A549 (cell line): ENCODE results near the gene FAM20A. TPM values are rescaled to one million over a fixed set of nuclear protein-coding genes. Genes with fewer than 3 reads are reported as not detected.
"Not testable (repeated sequence)": the region's sequence is repeated elsewhere in the genome, so short reads cannot be mapped to it uniquely, and the experiment has no call there.

Experiments used
- ATAC-seq, 2 experiments: fragments of 200-7000 bp in 1 of 2; fragments of >200 bp in 1 of 2; cut with Nextera tagmentation in 1 of 2; cut with Tn5 transposase in 1 of 2; 3 replicates each; pipeline versions ENCODE4 v1.8.0 to v1.9.1; 2018 to 2020; ENCODE audit warnings: mild to moderate bottlenecking in 1 of 2, moderate library complexity in 1 of 2
- CTCF ChIA-PET: fragments of 300-600 bp; sonication (Branson Sonifier 250); formaldehyde crosslinking; extraction: SDS; loops from one replicate; lab custom pipeline; 2021; ENCODE audit warnings: antibody characterized with exemption, inconsistent platforms; lab: Yijun Ruan, JAX
- POLR2A ChIA-PET: fragments of 350-600 bp; formaldehyde crosslinking; extraction: SDS; loops from one replicate; lab custom pipeline; 2021; ENCODE audit warnings: antibody characterized with exemption, inconsistent platforms; lab: Yijun Ruan, JAX
- DNase-seq, 2 experiments: peaks; one replicate each; pipeline versions ENCODE4 v3.0.0 to v3.0.0-alpha.2; 2011 to 2016; ENCODE audit warnings: low read depth in 1 of 2, low spot score in 1 of 2
- FAIRE-seq: peaks from 2 replicates; lab custom pipeline; 2011; peaks lifted over from hg19 to GRCh38; lab: Jason Lieb, UNC
- H3K27ac ChIP-seq, 2 experiments: fragments of >200 bp; sonication (Bioruptor Twin); formaldehyde crosslinking; 3 replicates each; pipeline ENCODE4 v1.5.1; 2016 to 2017
- H3K4me1 ChIP-seq: fragments of >200 bp; sonication (Bioruptor Twin); formaldehyde crosslinking; 3 replicates; pipeline ENCODE4 v1.6.1; 2016
- H3K4me2 ChIP-seq: fragments of >200 bp; sonication (Bioruptor Twin); formaldehyde crosslinking; 3 replicates; pipeline ENCODE4 v1.6.1; 2016
- H3K4me3 ChIP-seq: fragments of >200 bp; sonication (Bioruptor Twin); formaldehyde crosslinking; 3 replicates; pipeline ENCODE4 v1.5.1; 2016
- H3K9me3 ChIP-seq: fragments of >200 bp; sonication (Bioruptor Twin); formaldehyde crosslinking; 3 replicates; pipeline ENCODE4 v1.6.1; 2016
- CBX2 ChIP-seq: fragments of 200-600 bp; sonication (generic); IDR thresholded peaks from 2 replicates; pipeline ENCODE4 v1.6.1; 2016; ENCODE audit warnings: low read depth, mild to moderate bottlenecking, borderline replicate concordance
- CHD4 ChIP-seq: fragments of 200-600 bp; sonication (generic); IDR thresholded peaks from 2 replicates; pipeline ENCODE4 v1.6.1; 2016; ENCODE audit warnings: antibody characterized with exemption, mild to moderate bottlenecking, borderline replicate concordance
- EHMT2 ChIP-seq: fragments of 200-600 bp; sonication (generic); IDR thresholded peaks from 2 replicates; pipeline ENCODE4 v1.6.1; 2016; ENCODE audit warnings: antibody characterized with exemption, low read depth, mild to moderate bottlenecking, moderate library complexity
- HEYL ChIP-seq: fragments of 250-450 bp; sonication (Bioruptor Pico); IDR thresholded peaks from 2 replicates; pipeline ENCODE4 v1.8.0; 2021; ENCODE audit warnings: mild to moderate bottlenecking, moderate library complexity
- KDM1A ChIP-seq: fragments of 200-600 bp; sonication (generic); IDR thresholded peaks from 2 replicates; pipeline ENCODE4 v1.6.1; 2016; ENCODE audit warnings: low read depth, mild to moderate bottlenecking
- MAFK ChIP-seq: fragments of 450-650 bp; IDR thresholded peaks from 2 replicates; pipeline ENCODE4 v1.6.1; 2014; ENCODE audit not compliant: partially characterized antibody
- NFE2L2 ChIP-seq: fragments of 150-350 bp; conservative IDR thresholded peaks from 2 replicates; pipeline ENCODE4 v1.6.1; 2014; ENCODE audit warnings: low read length
- NPAS2 ChIP-seq: fragments of 250-450 bp; sonication (Bioruptor Pico); IDR thresholded peaks from 2 replicates; pipeline ENCODE4 v1.8.0; 2022; ENCODE audit warnings: mild to moderate bottlenecking, moderate library complexity, borderline replicate concordance
- POLR2A ChIP-seq: IDR thresholded peaks from 2 replicates; pipeline ENCODE4 v1.6.1; 2012; ENCODE audit warnings: mild to moderate bottlenecking, low read length
- RAD21 ChIP-seq, 2 experiments: fragments of >200 bp in 1 of 2; sonication (Bioruptor Twin) in 1 of 2; formaldehyde crosslinking in 1 of 2; IDR thresholded peaks in 1 of 2; conservative IDR thresholded peaks in 1 of 2; 2 replicates in 1 of 2; 3 replicates in 1 of 2; pipeline ENCODE4 v1.6.1; 2012 to 2018; ENCODE audit warnings: inconsistent platforms in 1 of 2
- TFCP2L1 ChIP-seq: fragments of 250-450 bp; sonication (Bioruptor Pico); IDR thresholded peaks from 2 replicates; pipeline ENCODE4 v1.5.0; 2021; ENCODE audit warnings: mild to moderate bottlenecking
- WGBS: methylation state at CpG from one replicate; pipeline ENCODE4 v1.1.6; 2017; ENCODE audit errors: missing lambda C conversion rate; 5-methylcytosine and 5-hydroxymethylcytosine counted together
- polyA plus RNA-seq, 4 experiments: library from polyadenylated mRNA; depleted of rRNA in 3 of 4; stranded (reverse); fragments of >200 nt; fragmentation: RNase III in 1 of 4; extraction: RNeasy Plus Mini Kit Qiagen cat#74134 plus additional on column Dnase treatment in 1 of 4; gene quantifications; 2 replicates in 3 of 4; 3 replicates in 1 of 4; pipeline ENCODE4 v1.2.3, GENCODE V29; 2011 to 2017
- TF ChIP-seq, protein P1 (sequence below): IDR thresholded peaks from 2 replicates; pipeline ENCODE4 v1.6.1; 2012
- TF ChIP-seq, protein P2 (sequence below): fragments of 250-450 bp; sonication (Bioruptor Pico); IDR thresholded peaks from 2 replicates; pipeline ENCODE4 v1.5.0; 2021; ENCODE audit warnings: mild to moderate bottlenecking, moderate library complexity, borderline replicate concordance
- TF ChIP-seq, protein P3 (sequence below): IDR thresholded peaks from 2 replicates; pipeline ENCODE4 v1.6.1; 2012
- TF ChIP-seq, protein P4 (sequence below): fragments of >200 bp; sonication (Bioruptor Twin); formaldehyde crosslinking; IDR thresholded peaks from 2 replicates; pipeline ENCODE4 v1.6.1; 2016
- TF ChIP-seq, protein P5 (sequence below): IDR thresholded peaks from 2 replicates; pipeline ENCODE4 v1.6.1; 2012; ENCODE audit warnings: low read depth, borderline replicate concordance

The FAM20A gene
- polyA plus RNA-seq, 2 of the 4 experiments (the other 2 are of a cell fraction): 0.05 to 0.09 TPM

DNA sequence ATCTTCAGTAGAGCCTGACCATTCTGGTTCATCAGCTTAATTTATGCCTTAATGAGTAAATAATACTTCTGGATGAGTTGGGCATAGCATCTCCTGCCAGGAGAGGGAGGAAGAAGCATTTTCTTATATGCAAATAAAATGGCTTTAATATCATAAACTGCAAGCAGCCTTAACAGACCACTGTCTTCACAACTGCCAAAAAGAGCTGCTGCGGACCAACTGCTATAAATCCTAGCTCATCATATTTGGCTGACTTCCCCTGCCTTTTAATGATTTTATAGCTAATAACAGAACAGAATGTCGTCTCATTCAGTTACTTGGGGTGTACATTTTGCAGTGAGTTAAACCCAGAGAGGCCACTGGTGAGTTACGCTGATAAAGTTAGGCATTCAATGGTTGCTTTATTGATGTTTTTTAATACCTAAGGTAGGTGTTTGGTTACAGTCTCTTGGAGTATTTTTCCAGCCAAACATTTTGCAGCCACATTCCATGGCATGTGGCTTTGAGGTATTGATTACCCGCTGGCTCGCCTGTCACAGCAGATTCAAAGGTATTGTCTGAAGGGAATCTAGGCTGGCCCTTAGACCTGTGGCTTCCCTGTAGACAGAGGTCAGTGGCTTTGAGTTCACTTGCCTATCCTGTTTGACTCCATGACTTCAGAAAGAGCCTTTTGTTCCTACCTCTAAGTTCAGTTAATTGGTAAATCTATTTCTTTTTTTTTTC lies 16.4 kb downstream of the FAM20A start (continued):
- TF ChIP-seq, protein P1, sequence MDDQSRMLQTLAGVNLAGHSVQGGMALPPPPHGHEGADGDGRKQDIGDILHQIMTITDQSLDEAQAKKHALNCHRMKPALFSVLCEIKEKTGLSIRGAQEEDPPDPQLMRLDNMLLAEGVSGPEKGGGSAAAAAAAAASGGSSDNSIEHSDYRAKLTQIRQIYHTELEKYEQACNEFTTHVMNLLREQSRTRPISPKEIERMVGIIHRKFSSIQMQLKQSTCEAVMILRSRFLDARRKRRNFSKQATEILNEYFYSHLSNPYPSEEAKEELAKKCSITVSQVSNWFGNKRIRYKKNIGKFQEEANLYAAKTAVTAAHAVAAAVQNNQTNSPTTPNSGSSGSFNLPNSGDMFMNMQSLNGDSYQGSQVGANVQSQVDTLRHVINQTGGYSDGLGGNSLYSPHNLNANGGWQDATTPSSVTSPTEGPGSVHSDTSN: no peak
- TF ChIP-seq CBX2 (no peak), TFCP2L1 (CRISPR knock-in tag) (no peak), NFE2L2 (no peak)

DNA sequence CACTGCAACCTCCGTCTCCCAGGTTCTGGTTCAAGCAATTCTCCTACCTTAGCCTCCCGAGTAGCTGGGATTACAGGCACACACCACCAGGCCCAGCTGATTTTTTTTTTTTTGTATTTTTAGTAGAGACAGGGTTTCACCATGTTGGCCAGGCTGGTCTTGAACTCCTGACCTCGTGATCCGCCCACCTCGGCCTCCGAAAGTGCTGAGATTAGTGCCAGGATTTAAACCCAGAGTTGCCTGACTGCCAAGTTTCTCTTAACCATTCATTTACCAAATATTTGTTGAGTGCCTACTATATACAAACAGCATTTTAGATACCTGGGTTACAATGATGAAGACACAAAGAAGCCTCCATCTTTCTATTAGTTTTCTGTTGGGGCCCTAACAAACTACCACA lies 18.3 kb downstream of the FAM20A start:
- H3K4me2 ChIP-seq, POLR2A ChIA-PET, H3K4me3 ChIP-seq, ATAC-seq, H3K27ac ChIP-seq, H3K9me3 ChIP-seq, CTCF ChIA-PET, FAIRE-seq, DNase-seq, H3K4me1 ChIP-seq: not testable (repeated sequence)
- 33% methylated on average over 6 of the region's 6 CpGs for WGBS

DNA sequence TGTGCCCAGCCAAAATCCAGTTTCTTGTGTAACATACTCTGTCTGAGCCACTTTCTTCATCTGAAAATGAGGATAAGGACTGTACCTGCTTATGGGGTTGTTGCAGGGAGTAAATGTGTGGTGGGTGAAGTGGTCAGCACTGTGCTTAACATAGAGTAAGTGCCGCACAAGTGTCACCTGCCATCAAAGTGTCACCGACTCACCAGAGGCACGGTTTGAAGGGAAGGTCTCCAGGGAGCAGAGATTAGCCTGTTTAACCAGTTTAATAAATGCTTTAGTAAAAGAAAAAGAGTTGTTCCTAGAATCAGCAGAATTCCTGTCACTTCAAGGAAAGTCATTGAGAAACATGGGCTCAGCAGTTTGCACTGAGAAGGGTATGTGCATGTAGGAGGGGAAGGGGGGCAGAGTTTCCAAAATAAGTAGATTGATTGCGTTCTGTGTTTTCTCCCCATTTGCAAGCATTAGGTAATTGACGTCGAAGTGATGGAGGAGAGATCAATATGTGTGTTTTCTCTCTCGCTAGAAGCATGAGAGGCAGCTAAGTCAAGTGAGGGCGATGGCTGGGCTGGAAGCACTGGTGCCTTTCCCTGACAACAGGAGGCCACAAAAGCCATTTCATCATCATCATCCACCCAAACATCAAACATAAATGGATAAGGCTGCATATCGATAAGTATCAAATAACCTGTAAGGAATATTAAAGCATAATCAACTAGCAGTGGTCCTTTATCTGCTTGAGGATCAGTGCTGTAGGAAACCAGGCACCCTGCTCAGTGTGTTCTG lies 19.1 kb downstream of the FAM20A start:
- TF ChIP-seq CHD4: no peak
- TF ChIP-seq, protein P2, sequence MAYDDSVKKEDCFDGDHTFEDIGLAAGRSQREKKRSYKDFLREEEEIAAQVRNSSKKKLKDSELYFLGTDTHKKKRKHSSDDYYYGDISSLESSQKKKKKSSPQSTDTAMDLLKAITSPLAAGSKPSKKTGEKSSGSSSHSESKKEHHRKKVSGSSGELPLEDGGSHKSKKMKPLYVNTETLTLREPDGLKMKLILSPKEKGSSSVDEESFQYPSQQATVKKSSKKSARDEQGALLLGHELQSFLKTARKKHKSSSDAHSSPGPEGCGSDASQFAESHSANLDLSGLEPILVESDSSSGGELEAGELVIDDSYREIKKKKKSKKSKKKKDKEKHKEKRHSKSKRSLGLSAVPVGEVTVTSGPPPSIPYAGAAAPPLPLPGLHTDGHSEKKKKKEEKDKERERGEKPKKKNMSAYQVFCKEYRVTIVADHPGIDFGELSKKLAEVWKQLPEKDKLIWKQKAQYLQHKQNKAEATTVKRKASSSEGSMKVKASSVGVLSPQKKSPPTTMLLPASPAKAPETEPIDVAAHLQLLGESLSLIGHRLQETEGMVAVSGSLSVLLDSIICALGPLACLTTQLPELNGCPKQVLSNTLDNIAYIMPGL (CRISPR knock-in tag): no peak
- TF ChIP-seq HEYL (CRISPR knock-in tag): no peak
- no peak for TF ChIP-seq POLR2A
- no peak for TF ChIP-seq MAFK
- no peak for TF ChIP-seq EHMT2
- TF ChIP-seq, protein P1: no peak
- TF ChIP-seq, protein P3, sequence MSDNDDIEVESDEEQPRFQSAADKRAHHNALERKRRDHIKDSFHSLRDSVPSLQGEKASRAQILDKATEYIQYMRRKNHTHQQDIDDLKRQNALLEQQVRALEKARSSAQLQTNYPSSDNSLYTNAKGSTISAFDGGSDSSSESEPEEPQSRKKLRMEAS: no peak
- TF ChIP-seq RAD21 (conservative IDR thresholded peaks at IDR 0.05 in 1 of 2, IDR thresholded peaks at IDR 0.05 in 1 of 2): no peak
- TF ChIP-seq, protein P4, sequence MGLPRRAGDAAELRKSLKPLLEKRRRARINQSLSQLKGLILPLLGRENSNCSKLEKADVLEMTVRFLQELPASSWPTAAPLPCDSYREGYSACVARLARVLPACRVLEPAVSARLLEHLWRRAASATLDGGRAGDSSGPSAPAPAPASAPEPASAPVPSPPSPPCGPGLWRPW: no peak
- TF ChIP-seq NPAS2: no peak
- TF ChIP-seq, protein P5, sequence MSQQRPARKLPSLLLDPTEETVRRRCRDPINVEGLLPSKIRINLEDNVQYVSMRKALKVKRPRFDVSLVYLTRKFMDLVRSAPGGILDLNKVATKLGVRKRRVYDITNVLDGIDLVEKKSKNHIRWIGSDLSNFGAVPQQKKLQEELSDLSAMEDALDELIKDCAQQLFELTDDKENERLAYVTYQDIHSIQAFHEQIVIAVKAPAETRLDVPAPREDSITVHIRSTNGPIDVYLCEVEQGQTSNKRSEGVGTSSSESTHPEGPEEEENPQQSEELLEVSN: no peak
- TF ChIP-seq KDM1A: no peak
- TF ChIP-seq, all 56 proteins: peak for 0
- WGBS: 70% methylated on average over 9 of the region's 9 CpGs
- ChIA-PET CTCF (no interaction called here), POLR2A (no interaction called here)
- H3K4me3 ChIP-seq: no peak overlapping the region
- FAIRE-seq (no peak), DNase-seq (no peak), ATAC-seq (no peak)
- H3K4me2 ChIP-seq: no peak overlapping the region
- H3K4me1 ChIP-seq: no peaks in the 10 kb centered on the region
- no peak overlapping the region for H3K27ac ChIP-seq
- H3K9me3 ChIP-seq: no peaks in the 10 kb centered on the region
